ENCODE data around the gene CDH4. TPM values are rescaled to one million over a fixed set of nuclear protein-coding genes. Genes with fewer than 3 reads are reported as not detected.

CDH4 gene
- total and polyA plus RNA-seq, 2 donors (not counting 3 experiments of a cell fraction or from before 2014, with no cell fraction given), result 0.17 to 0.51 TPM

- CTCF ChIA-PET, result no interaction called here
- no peaks in the 10 kb centered on the region for H3K36me3 ChIP-seq (ENCODE audit: control insufficient read depth in 2 of 2, extremely low read depth in 1 of 2, insufficient read depth in 2 of 2, low read length in 2 of 2)
- no peak overlapping the region for H3K4me3 ChIP-seq (replicated peaks in 1 of 3; ENCODE audit: insufficient read depth in 1 of 3, low read depth in 1 of 3, low read length in 3 of 3)
- intact Hi-C loops (cut with micrococcal nuclease) (no loop called here), dilution Hi-C loops (cut with MboI; ENCODE audit: extremely low pct_ligation_motif_present, low sequenced_read_pairs) (no loop called here)
- H4K20me1 ChIP-seq (replicated peaks; ENCODE audit: control insufficient read depth, extremely low read depth, insufficient read depth, low read length), result no peaks in the 10 kb centered on the region
- H2AFZ ChIP-seq (ENCODE audit: low read depth, low read length), result no peak overlapping the region
- FAIRE-seq (no peak), DNase-seq (ENCODE audit: low read depth, low spot score) (no peak)
- H3K4me1 ChIP-seq (ENCODE audit: control insufficient read depth, extremely low read depth, insufficient read depth, low read length), result no peaks in the 10 kb centered on the region
- no peaks in the 10 kb centered on the region for H3K9me1 ChIP-seq (replicated peaks; ENCODE audit: control insufficient read depth, extremely low read depth, insufficient read depth, low read length)
- H3K9me3 ChIP-seq (replicated peaks; ENCODE audit: control insufficient read depth, insufficient read depth, low read length), result peaks cover 9% of the 10 kb centered on the region
- H3K27ac ChIP-seq (ENCODE audit: insufficient read depth, low read depth, low read length), result no peak overlapping the region
- no peaks in the 10 kb centered on the region for H3K79me2 ChIP-seq (ENCODE audit: control insufficient read depth, insufficient read depth, low read length)
- TF ChIP-seq MYC (IDR thresholded peaks at IDR 0.05; ENCODE audit: low read depth, low read length) (no peak), JUN (IDR thresholded peaks at IDR 0.05; ENCODE audit: borderline replicate concordance, insufficient read depth, insufficient read length, low read depth) (no peak), POLR2A (IDR thresholded peaks at IDR 0.05; ENCODE audit: low read depth, low read length) (no peak), CTCF (IDR thresholded peaks at IDR 0.05; ENCODE audit: extremely low read depth in 1 of 2, insufficient read depth in 1 of 2, low read depth in 1 of 2, low read length in 2 of 2) (no peak), MAX (IDR thresholded peaks at IDR 0.05; ENCODE audit: insufficient read depth, insufficient read length) (no peak), FOS (IDR thresholded peaks at IDR 0.05; ENCODE audit: borderline replicate concordance, insufficient read depth, low read length) (no peak), POLR2AphosphoS5 (IDR thresholded peaks at IDR 0.05; ENCODE audit: insufficient read depth, low read depth, low read length) (no peak), EZH2 (IDR thresholded peaks at IDR 0.05; ENCODE audit: borderline replicate concordance, low read depth, low read length, severe bottlenecking) (no peak), GATA2 (IDR thresholded peaks at IDR 0.05; ENCODE audit: insufficient read depth, insufficient read length, low read depth, low read length) (no peak)
- POLR2A ChIA-PET, result no interaction called here
- H3K4me2 ChIP-seq (ENCODE audit: insufficient read depth, low read length), result no peak overlapping the region
- no peaks in the 10 kb centered on the region for H3K27me3 ChIP-seq (ENCODE audit: control insufficient read depth in 2 of 2, insufficient read depth in 2 of 2, low read length in 2 of 2)
- H3K9ac ChIP-seq (replicated peaks; ENCODE audit: extremely low read depth, insufficient read depth, low read length), result no peak overlapping the region
- no TSS peak for BruUV-seq (replicated peaks)
These were observed 188.5 kb downstream of the CDH4 start for GRCh38 chr20:61440548-61441055.

All from endothelial cell of umbilical vein (primary cell).